ENCODE data around the gene CCL18. TPM values are rescaled to one million over a fixed set of nuclear protein-coding genes. Genes with fewer than 3 reads are reported as not detected.

The CCL18 gene
- total and polyA plus RNA-seq, 9 of the 15 experiments (the other 6 are each of a cell fraction or from before 2014, with no cell fraction given) = not detected

DNA sequence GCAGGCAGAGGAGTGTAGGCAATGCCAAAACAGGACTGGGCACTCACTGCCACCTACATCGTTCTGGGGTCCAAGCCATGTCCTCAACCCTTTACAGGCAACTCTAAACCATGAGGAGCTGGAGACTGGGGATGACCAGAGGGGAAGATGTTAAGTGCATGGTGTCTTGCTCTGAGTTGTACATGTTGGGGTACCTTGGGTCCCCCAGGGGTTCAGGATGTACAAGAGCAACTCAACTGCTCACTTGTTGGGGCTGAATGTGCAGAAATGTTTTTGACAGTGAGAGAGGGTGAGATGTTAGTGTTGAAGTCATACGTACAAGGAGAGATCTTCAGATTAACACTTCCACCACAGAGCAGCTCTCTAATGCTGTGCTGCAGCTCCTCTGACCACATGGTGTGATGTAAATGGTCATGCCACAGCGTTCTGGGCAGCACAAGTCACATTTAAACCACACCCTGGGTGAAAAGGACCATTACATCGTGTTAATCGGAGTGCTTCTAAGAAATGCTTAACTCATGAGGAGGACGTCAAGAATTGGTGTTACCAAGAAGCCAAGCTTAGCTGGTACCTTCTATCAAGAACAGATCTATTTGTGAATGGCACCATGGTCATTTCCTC is 2.4 kb downstream of the CCL18 start:
- H3K27me3 ChIP-seq (ENCODE audit: control insufficient read depth in 2 of 2, insufficient read depth in 2 of 2, low read length in 2 of 2) = peaks cover 0 to 13% of the 10 kb centered on the region in 2 experiments; a peak in 1 of 5 replicates
- H3K4me3 ChIP-seq = no peak overlapping the region
- no peak for TF ChIP-seq KDM2B (CRISPR knock-in tag; IDR thresholded peaks at IDR 0.05)
- TF ChIP-seq DIDO1 (tag; IDR thresholded peaks at IDR 0.05; ENCODE audit: low read depth) = no peak
- no peak for TF ChIP-seq MYC (IDR thresholded peaks at IDR 0.05; ENCODE audit: low read depth, low read length)
- TF ChIP-seq MYC (CRISPR knock-in tag; IDR thresholded peaks at IDR 0.05; ENCODE audit: borderline replicate concordance, low read depth) = no peak
- TF ChIP-seq TAF9B (IDR thresholded peaks at IDR 0.05; ENCODE audit: partially characterized antibody) = no peak
- no peak for TF ChIP-seq TAF7 (tag; IDR thresholded peaks at IDR 0.05)
- TF ChIP-seq, protein P1, sequence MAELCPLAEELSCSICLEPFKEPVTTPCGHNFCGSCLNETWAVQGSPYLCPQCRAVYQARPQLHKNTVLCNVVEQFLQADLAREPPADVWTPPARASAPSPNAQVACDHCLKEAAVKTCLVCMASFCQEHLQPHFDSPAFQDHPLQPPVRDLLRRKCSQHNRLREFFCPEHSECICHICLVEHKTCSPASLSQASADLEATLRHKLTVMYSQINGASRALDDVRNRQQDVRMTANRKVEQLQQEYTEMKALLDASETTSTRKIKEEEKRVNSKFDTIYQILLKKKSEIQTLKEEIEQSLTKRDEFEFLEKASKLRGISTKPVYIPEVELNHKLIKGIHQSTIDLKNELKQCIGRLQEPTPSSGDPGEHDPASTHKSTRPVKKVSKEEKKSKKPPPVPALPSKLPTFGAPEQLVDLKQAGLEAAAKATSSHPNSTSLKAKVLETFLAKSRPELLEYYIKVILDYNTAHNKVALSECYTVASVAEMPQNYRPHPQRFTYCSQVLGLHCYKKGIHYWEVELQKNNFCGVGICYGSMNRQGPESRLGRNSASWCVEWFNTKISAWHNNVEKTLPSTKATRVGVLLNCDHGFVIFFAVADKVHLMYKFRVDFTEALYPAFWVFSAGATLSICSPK (IDR thresholded peaks at IDR 0.05; ENCODE audit: borderline replicate concordance) = no peak
- TF ChIP-seq, protein P2, sequence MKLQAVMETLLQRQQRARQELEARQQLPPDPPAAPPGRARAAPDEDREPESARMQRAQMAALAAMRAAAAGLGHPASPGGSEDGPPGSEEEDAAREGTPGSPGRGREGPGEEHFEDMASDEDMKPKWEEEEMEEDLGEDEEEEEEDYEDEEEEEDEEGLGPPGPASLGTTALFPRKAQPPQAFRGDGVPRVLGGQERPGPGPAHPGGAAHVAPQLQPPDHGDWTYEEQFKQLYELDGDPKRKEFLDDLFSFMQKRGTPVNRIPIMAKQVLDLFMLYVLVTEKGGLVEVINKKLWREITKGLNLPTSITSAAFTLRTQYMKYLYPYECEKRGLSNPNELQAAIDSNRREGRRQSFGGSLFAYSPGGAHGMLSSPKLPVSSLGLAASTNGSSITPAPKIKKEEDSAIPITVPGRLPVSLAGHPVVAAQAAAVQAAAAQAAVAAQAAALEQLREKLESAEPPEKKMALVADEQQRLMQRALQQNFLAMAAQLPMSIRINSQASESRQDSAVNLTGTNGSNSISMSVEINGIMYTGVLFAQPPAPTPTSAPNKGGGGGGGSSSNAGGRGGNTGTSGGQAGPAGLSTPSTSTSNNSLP (IDR thresholded peaks at IDR 0.05; ENCODE audit: borderline replicate concordance, low read depth, low read length) = no peak
- no peak for TF ChIP-seq GTF2F1 (IDR thresholded peaks at IDR 0.05; ENCODE audit: low read depth, low read length)
- no peak for TF ChIP-seq BACH1 (tag; IDR thresholded peaks at IDR 0.05)
- TF ChIP-seq NCOR1 (IDR thresholded peaks at IDR 0.05) = no peak
- TF ChIP-seq TFAM (CRISPR knock-in tag; conservative IDR thresholded peaks at IDR 0.05) = no peak
- TF ChIP-seq GTF2E2 (tag; IDR thresholded peaks at IDR 0.05) = no peak
- no peak for TF ChIP-seq JUND (IDR thresholded peaks at IDR 0.05; ENCODE audit: borderline replicate concordance, low read depth, low read length)
- TF ChIP-seq JUND (tag; IDR thresholded peaks at IDR 0.05; ENCODE audit: borderline replicate concordance, low read depth, low read length) = no peak
- TF ChIP-seq ZNF24 (IDR thresholded peaks at IDR 0.05) = no peak
- TF ChIP-seq, protein P3, sequence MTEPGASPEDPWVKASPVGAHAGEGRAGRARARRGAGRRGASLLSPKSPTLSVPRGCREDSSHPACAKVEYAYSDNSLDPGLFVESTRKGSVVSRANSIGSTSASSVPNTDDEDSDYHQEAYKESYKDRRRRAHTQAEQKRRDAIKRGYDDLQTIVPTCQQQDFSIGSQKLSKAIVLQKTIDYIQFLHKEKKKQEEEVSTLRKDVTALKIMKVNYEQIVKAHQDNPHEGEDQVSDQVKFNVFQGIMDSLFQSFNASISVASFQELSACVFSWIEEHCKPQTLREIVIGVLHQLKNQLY (CRISPR knock-in tag; conservative IDR thresholded peaks at IDR 0.05) = no peak
- no peak for TF ChIP-seq OTX1 (CRISPR knock-in tag; IDR thresholded peaks at IDR 0.05)
- H3K27ac ChIP-seq (ENCODE audit: extremely low read depth, low read depth, low read length) = no peak overlapping the region
- 1% methylated on average over 6 of the region's 6 CpGs for WGBS (ENCODE audit: insufficient coverage, low coverage, missing lambda C conversion rate)
- no peak overlapping the region for H3K9ac ChIP-seq (ENCODE audit: insufficient read depth in 1 of 2, low read depth in 2 of 2, low read length in 2 of 2)
- no peaks in the 10 kb centered on the region for H3K36me3 ChIP-seq (ENCODE audit: control insufficient read depth, insufficient read depth, low read length)
- no peaks in the 10 kb centered on the region; a peak in 1 of 5 replicates for H3K4me1 ChIP-seq (replicated peaks in 1 of 2; ENCODE audit: control insufficient read depth in 2 of 2, insufficient read depth in 2 of 2, low read length in 2 of 2)
- H3K9me3 ChIP-seq (replicated peaks; ENCODE audit: control insufficient read depth, insufficient read depth, low read depth, low read length) = no peaks in the 10 kb centered on the region
- no peak for DNase-seq (ENCODE audit: extremely low read depth in 1 of 4, low spot score in 3 of 4)
- BruUV-seq (replicated peaks) = no TSS peak
- no peaks in the 10 kb centered on the region for H3K9me1 ChIP-seq (ENCODE audit: control insufficient read depth, insufficient read depth, low read length)
- no peaks in the 10 kb centered on the region for H3K79me2 ChIP-seq (ENCODE audit: control insufficient read depth, insufficient read depth, low read length)
- POLR2A ChIA-PET = no interaction called here
- no peak for ATAC-seq
- no peak overlapping the region for H2AFZ ChIP-seq (ENCODE audit: low read depth, low read length)
- H4K20me1 ChIP-seq (replicated peaks; ENCODE audit: control insufficient read depth, insufficient read depth, low read length) = no peaks in the 10 kb centered on the region
- intact Hi-C loops (cut with micrococcal nuclease) = no loop called here
- H3K4me2 ChIP-seq (ENCODE audit: insufficient read depth, low read length) = no peak overlapping the region
- no peak for FAIRE-seq
- CTCF ChIA-PET (ENCODE audit: low intra/inter-chr PET ratio) = no interaction called here
- in situ Hi-C loops (cut with MboI) = no loop called here
